ENCODE measurements around the gene SLC25A48.

Gene SLC25A48

GRCh38 chr5:135890867-135891266 lies 56.4 kb downstream of the SLC25A48 start:
- H3K27ac ChIP-seq (ENCODE audit: extremely low read depth, low read depth, low read length): peak overlapping the region; percentile 5; the same call in 1 of the 2 replicates
- CTCF ChIA-PET: interaction anchor here (0.7 to 8.1 kb wide), 20 partner anchors 8 to 527 kb away, joined by 3 to 66 read pairs (median 4); no protein-coding TSS in a partner anchor
- TF ChIP-seq ZNF660 (tag by site-specific recombination; IDR thresholded peaks at IDR 0.05): no peak
- peak; percentile 72 for TF ChIP-seq SCRT2 (tag by site-specific recombination; IDR thresholded peaks at IDR 0.05)
- no peaks in the 10 kb centered on the region for H3K36me3 ChIP-seq (ENCODE audit: control insufficient read depth in 2 of 2, insufficient read depth in 1 of 2, low read length in 2 of 2)
- H3K4me1 ChIP-seq (ENCODE audit: control insufficient read depth, insufficient read depth, low read length): peaks cover 25% of the 10 kb centered on the region
- H3K4me3 ChIP-seq (ENCODE audit: low read depth, low read length): no peak overlapping the region
- POLR2A ChIA-PET: interaction anchor here (0.6 kb wide), 1 partner anchor 232 kb away, joined by 3 read pairs; no protein-coding TSS in a partner anchor
- H3K9me3 ChIP-seq (ENCODE audit: control insufficient read depth, insufficient read depth, low read depth, low read length): no peaks in the 10 kb centered on the region

DNA sequence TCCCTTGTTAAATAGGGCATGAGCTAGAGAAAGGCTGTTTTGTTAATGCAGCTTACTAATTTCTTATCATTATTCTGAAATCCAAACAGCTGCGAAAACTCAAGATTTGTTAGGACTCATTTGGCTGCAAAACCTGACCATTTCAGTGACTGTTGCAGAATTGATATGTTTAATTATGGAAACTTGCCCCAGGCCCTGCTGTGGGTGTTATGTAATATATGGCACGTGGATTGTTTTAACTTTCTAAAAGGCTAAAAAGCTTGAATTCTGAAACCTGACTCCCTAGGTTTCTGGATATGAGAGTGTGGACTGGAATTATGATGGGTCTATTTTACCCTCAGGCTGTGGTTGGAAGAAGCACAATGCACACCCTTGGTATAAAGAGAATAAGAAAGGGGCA lies 56.8 kb downstream of the SLC25A48 start:
- no peaks in the 10 kb centered on the region for H3K36me3 ChIP-seq (ENCODE audit: control insufficient read depth in 2 of 2, insufficient read depth in 1 of 2, low read length in 2 of 2)
- TF ChIP-seq, protein P1, sequence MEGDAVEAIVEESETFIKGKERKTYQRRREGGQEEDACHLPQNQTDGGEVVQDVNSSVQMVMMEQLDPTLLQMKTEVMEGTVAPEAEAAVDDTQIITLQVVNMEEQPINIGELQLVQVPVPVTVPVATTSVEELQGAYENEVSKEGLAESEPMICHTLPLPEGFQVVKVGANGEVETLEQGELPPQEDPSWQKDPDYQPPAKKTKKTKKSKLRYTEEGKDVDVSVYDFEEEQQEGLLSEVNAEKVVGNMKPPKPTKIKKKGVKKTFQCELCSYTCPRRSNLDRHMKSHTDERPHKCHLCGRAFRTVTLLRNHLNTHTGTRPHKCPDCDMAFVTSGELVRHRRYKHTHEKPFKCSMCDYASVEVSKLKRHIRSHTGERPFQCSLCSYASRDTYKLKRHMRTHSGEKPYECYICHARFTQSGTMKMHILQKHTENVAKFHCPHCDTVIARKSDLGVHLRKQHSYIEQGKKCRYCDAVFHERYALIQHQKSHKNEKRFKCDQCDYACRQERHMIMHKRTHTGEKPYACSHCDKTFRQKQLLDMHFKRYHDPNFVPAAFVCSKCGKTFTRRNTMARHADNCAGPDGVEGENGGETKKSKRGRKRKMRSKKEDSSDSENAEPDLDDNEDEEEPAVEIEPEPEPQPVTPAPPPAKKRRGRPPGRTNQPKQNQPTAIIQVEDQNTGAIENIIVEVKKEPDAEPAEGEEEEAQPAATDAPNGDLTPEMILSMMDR (tag by site-specific recombination; IDR thresholded peaks at IDR 0.05): no peak
- TF ChIP-seq, protein P2, sequence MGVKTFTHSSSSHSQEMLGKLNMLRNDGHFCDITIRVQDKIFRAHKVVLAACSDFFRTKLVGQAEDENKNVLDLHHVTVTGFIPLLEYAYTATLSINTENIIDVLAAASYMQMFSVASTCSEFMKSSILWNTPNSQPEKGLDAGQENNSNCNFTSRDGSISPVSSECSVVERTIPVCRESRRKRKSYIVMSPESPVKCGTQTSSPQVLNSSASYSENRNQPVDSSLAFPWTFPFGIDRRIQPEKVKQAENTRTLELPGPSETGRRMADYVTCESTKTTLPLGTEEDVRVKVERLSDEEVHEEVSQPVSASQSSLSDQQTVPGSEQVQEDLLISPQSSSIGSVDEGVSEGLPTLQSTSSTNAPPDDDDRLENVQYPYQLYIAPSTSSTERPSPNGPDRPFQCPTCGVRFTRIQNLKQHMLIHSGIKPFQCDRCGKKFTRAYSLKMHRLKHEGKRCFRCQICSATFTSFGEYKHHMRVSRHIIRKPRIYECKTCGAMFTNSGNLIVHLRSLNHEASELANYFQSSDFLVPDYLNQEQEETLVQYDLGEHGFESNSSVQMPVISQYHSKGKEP (tag by site-specific recombination; IDR thresholded peaks at IDR 0.05): 0 out of 2 replicates have a peak, but pooled peaks have one; percentile 20
- TF ChIP-seq ZNF202 (tag by site-specific recombination; IDR thresholded peaks at IDR 0.05; ENCODE audit: borderline replicate concordance): no peak
- 0 out of 2 replicates have a peak, but pooled peaks have one; percentile 12 for TF ChIP-seq ZNF843 (tag by site-specific recombination; IDR thresholded peaks at IDR 0.05)
- TF ChIP-seq SCRT2 (tag by site-specific recombination; IDR thresholded peaks at IDR 0.05): no peak
- peak; percentile 50 for TF ChIP-seq PRDM6 (tag by site-specific recombination; IDR thresholded peaks at IDR 0.05)
- TF ChIP-seq ZNF394 (tag by site-specific recombination; IDR thresholded peaks at IDR 0.05; ENCODE audit: borderline replicate concordance): no peak
- TF ChIP-seq FEZF1 (tag by site-specific recombination; IDR thresholded peaks at IDR 0.05): peak; percentile 60; the same call in 1 of the 2 replicates
- TF ChIP-seq ZNF362 (tag by site-specific recombination; IDR thresholded peaks at IDR 0.05): no peak
- TF ChIP-seq RBAK (tag by site-specific recombination; IDR thresholded peaks at IDR 0.05): no peak
- no peak for TF ChIP-seq ZNF747 (tag by site-specific recombination; IDR thresholded peaks at IDR 0.05)
- no peak for TF ChIP-seq ZNF610 (tag by site-specific recombination; IDR thresholded peaks at IDR 0.05; ENCODE audit: borderline replicate concordance)
- TF ChIP-seq ZSCAN30 (tag by site-specific recombination; IDR thresholded peaks at IDR 0.05): no peak
- TF ChIP-seq ZNF768 (tag by site-specific recombination; IDR thresholded peaks at IDR 0.05): no peak
- no peak for TF ChIP-seq ZNF777 (tag by site-specific recombination; IDR thresholded peaks at IDR 0.05; ENCODE audit: borderline replicate concordance)
- H3K27ac ChIP-seq (ENCODE audit: extremely low read depth, low read depth, low read length): peak overlapping the region; percentile 5; the same call in 1 of the 2 replicates
- ChIA-PET POLR2A (interaction anchor here (0.6 to 1.5 kb wide), 2 partner anchors 166 to 232 kb away, joined by 3 to 5 read pairs; no protein-coding TSS in a partner anchor), CTCF (interaction anchor here (0.6 to 8.1 kb wide), 27 partner anchors 8 to 527 kb away, joined by 3 to 66 read pairs (median 4); no protein-coding TSS in a partner anchor)
- H3K4me3 ChIP-seq (ENCODE audit: low read depth, low read length): no peak overlapping the region
- H3K9me3 ChIP-seq (ENCODE audit: control insufficient read depth, insufficient read depth, low read depth, low read length): no peaks in the 10 kb centered on the region
- peaks cover 25% of the 10 kb centered on the region for H3K4me1 ChIP-seq (ENCODE audit: control insufficient read depth, insufficient read depth, low read length)

Measured in HEK293 (cell line).